Esophagus muscularis mucosa (tissue), 4 donors: ENCODE data around the gene ZNF322. TPM values are rescaled to one million over a fixed set of nuclear protein-coding genes. Genes with fewer than 3 reads are reported as not detected.
"Not testable (repeated sequence)": the region's sequence is repeated elsewhere in the genome, so short reads cannot be mapped to it uniquely, and the experiment has no call there.

Source experiments
- DNase-seq: peaks from one replicate; pipeline ENCODE4 v3.0.0-alpha.2; 2017; ENCODE audit errors: extremely low spot score
- H3K27ac ChIP-seq, 4 donors: fragments of 200-600 bp; sonication (generic); replicated peaks in 1 of 4; 1 replicate in 3 of 4; 2 replicates in 1 of 4; pipeline ENCODE4 v1.5.1; 2016 to 2019; ENCODE audit warnings: mild to moderate bottlenecking in 1 of 4
- H3K27me3 ChIP-seq, 4 donors: fragments of 200-600 bp; sonication (generic); one replicate each; pipeline versions ENCODE4 v1.5.1 to v1.6.0; 2016 to 2019
- H3K36me3 ChIP-seq, 4 donors: fragments of 200-600 bp; sonication (generic); one replicate each; pipeline ENCODE4 v1.5.1; 2016 to 2019
- H3K4me1 ChIP-seq, 4 donors: fragments of 200-600 bp; sonication (generic); one replicate each; pipeline ENCODE4 v1.5.1; 2016 to 2019
- H3K4me3 ChIP-seq, 4 donors: fragments of 200-600 bp; sonication (generic); 1 replicate in 2 of 4; 2 replicates in 2 of 4; pipeline ENCODE4 v1.5.1; 2016 to 2019; ENCODE audit warnings: mild to moderate bottlenecking in 4 of 4, moderate library complexity in 1 of 4
- H3K9me3 ChIP-seq, 4 donors: fragments of 200-600 bp; sonication (generic); 1 replicate in 3 of 4; 2 replicates in 1 of 4; pipeline ENCODE4 v1.5.1; 2016 to 2019
- EP300 ChIP-seq: sonication (generic); formaldehyde crosslinking; IDR thresholded peaks from one replicate; pipeline ENCODE4 v1.6.1; 2017; ENCODE audit warnings: antibody characterized with exemption
- POLR2A ChIP-seq: fragments of 450-650 bp; IDR thresholded peaks from one replicate; pipeline ENCODE4 v1.6.1; 2017; ENCODE audit warnings: antibody characterized with exemption, moderate library complexity, mild to moderate bottlenecking, low read depth
- POLR2AphosphoS5 ChIP-seq, 2 donors: sonication (generic); formaldehyde crosslinking; IDR thresholded peaks; one replicate each; pipeline ENCODE4 v1.6.1; 2017; ENCODE audit warnings: antibody characterized with exemption in 2 of 2
- WGBS: methylation state at CpG from one replicate; pipeline ENCODE4 v1.1.5; 2018; 5-methylcytosine and 5-hydroxymethylcytosine counted together
- intact Hi-C: fragments of 100-400 bp; cut with DNase I; formaldehyde crosslinking; loops from one replicate; pipeline ENCODE4 v1.15.1; 2023
- total RNA-seq, 4 donors: library from RNA; depleted of rRNA; stranded (reverse); fragments of >200 nt; gene quantifications; one replicate each; pipeline versions ENCODE4 v1.1.0 to v1.2.1, GENCODE V29; 2016
- TF ChIP-seq, protein P1 (sequence below), 3 experiments: fragments of 200-600 bp in 2 of 3; fragments of 450-650 bp in 1 of 3; sonication (generic) in 2 of 3; IDR thresholded peaks; one replicate each; pipeline ENCODE4 v1.5.1; 2017 to 2019; ENCODE audit warnings: antibody characterized with exemption in 3 of 3, mild to moderate bottlenecking in 2 of 3, moderate library complexity in 1 of 3

The ZNF322 gene, protein sequence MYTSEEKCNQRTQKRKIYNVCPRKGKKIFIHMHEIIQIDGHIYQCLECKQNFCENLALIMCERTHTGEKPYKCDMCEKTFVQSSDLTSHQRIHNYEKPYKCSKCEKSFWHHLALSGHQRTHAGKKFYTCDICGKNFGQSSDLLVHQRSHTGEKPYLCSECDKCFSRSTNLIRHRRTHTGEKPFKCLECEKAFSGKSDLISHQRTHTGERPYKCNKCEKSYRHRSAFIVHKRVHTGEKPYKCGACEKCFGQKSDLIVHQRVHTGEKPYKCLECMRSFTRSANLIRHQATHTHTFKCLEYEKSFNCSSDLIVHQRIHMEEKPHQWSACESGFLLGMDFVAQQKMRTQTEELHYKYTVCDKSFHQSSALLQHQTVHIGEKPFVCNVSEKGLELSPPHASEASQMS
- 10 to 100 TPM; 14.7 to 22.9 (median 17.4) TPM for total RNA-seq

DNA sequence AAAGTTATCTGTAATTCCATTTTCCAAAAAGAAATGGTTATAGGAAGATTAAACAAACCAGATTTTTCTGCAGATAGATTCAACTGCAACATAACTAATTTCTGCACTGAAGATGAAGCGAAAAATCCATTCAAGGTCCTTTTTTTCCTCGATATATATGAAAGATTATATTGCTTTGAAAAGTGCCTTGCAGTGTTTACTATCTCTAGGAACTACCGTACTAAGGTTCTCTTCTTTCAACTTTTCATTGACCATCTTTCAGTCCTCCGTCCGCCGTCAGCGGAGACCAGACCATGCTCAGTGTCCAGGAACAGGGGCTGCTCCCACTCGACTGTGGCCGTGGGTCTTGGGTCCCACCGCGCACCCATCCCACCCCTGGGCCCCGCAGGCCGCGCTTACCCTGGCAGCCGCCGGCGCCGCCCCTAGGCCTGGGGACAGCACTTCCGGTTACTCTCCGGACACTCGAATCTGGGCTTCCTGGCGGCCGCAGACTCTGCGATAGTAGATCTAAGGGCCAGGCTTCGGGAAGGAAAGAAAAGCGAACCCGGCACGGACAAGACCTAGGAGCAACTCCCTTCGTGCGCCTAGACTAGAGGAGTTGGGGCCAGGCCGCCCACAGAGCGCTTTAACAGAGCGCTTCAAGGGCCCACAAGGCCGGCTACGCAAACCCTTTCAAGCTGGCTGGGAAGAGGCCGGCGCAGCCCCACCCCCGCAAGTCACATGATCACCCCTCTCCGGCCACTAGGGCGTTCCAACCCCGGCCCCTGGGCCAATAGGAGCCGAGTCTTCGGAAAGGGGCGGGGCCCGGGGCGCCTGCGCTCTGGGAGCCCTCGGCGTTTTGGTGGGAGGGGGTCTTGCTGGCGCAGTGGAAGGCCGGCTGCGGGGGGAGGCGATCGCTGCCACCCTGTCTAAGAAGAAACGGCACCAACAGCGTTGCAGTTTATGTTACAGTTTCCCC lies at the start of gene ZNF322:
Gene ZNF322, minus strand, starts transcription at position 705 of the 958 bp plus-strand sequence. CDS start 21,193 bp downstream, outside the sequence.
- peak within 1 kb of the TSS; percentile 62 to 84 (median 79) for H3K4me3 ChIP-seq
- H3K27me3 ChIP-seq, result peaks cover 0 to 9% (median 0%) of the 10 kb centered on the region in 4 donors
- peaks cover 5 to 31% (median 13%) of the 10 kb centered on the region in 4 donors for H3K36me3 ChIP-seq
- intact Hi-C loops, result no loop called here
- H3K27ac ChIP-seq, result peak within 1 kb of the TSS; percentile 73 to 89 (median 86)
- 7% methylated on average over 27 of the region's 56 CpGs for WGBS
- peak; percentile 99 for DNase-seq
- no peaks in the 10 kb centered on the region for H3K9me3 ChIP-seq
- TF ChIP-seq EP300 (no peak), POLR2AphosphoS5 (IDR thresholded peaks at IDR 0.05) (peak; percentile 80 to 89), POLR2A (peak; percentile 15)
- TF ChIP-seq, protein P1, sequence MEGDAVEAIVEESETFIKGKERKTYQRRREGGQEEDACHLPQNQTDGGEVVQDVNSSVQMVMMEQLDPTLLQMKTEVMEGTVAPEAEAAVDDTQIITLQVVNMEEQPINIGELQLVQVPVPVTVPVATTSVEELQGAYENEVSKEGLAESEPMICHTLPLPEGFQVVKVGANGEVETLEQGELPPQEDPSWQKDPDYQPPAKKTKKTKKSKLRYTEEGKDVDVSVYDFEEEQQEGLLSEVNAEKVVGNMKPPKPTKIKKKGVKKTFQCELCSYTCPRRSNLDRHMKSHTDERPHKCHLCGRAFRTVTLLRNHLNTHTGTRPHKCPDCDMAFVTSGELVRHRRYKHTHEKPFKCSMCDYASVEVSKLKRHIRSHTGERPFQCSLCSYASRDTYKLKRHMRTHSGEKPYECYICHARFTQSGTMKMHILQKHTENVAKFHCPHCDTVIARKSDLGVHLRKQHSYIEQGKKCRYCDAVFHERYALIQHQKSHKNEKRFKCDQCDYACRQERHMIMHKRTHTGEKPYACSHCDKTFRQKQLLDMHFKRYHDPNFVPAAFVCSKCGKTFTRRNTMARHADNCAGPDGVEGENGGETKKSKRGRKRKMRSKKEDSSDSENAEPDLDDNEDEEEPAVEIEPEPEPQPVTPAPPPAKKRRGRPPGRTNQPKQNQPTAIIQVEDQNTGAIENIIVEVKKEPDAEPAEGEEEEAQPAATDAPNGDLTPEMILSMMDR (IDR thresholded peaks at IDR 0.05), result peak in 1 of 3 experiments; percentile 6
- H3K4me1 ChIP-seq, result peaks cover 27 to 44% (median 30%) of the 10 kb centered on the region in 4 donors

DNA sequence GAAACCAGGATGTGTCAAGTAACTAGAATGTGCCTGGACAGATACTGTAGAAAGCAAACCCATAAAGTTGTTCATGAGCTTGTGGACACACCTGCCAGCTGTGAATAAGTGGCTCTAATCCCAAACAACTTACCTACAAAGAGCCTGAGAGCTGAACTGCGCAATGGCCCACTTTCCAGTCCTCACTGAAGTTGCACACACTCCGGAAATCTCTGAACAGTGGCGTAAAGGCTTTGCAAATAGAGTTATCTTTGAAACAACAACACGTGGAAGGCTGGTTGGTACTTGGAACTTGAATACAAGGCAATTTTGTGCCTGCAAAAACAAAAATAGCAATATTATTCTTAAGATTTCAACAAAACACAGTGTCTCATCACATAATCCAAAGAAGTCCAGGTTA lies 46.2 kb upstream of the ZNF322 start:
- no CpG with 5 or more reads among the region's 4 CpGs for WGBS
- H3K36me3 ChIP-seq, H3K4me1 ChIP-seq, intact Hi-C loops, H3K27me3 ChIP-seq, H3K27ac ChIP-seq, H3K4me3 ChIP-seq, H3K9me3 ChIP-seq, DNase-seq: not testable (repeated sequence)

DNA sequence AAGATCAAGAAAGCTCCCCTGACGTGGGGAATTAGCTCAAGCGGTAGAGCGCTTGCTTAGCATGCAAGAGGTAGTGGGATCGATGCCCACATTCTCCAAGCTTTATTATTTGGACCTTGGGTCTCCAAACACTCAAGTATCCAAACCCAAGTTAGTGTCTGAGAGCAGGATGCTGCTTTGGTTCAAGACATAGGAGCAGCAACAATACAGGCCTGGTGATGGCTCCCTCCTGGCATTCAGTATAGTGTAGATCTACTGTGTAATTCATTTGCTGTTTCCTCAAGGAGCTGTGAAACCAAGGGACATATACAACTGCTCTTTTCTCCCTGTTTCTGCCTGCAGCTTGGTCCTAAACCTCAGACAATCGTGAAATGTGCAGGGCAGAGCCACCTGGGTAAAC lies 45.8 kb upstream of the ZNF322 start:
- intact Hi-C loops, H3K27ac ChIP-seq, H3K27me3 ChIP-seq, H3K36me3 ChIP-seq, H3K4me1 ChIP-seq, H3K9me3 ChIP-seq, DNase-seq, H3K4me3 ChIP-seq: not testable (repeated sequence)
- no CpG with 5 or more reads among the region's 5 CpGs for WGBS

DNA sequence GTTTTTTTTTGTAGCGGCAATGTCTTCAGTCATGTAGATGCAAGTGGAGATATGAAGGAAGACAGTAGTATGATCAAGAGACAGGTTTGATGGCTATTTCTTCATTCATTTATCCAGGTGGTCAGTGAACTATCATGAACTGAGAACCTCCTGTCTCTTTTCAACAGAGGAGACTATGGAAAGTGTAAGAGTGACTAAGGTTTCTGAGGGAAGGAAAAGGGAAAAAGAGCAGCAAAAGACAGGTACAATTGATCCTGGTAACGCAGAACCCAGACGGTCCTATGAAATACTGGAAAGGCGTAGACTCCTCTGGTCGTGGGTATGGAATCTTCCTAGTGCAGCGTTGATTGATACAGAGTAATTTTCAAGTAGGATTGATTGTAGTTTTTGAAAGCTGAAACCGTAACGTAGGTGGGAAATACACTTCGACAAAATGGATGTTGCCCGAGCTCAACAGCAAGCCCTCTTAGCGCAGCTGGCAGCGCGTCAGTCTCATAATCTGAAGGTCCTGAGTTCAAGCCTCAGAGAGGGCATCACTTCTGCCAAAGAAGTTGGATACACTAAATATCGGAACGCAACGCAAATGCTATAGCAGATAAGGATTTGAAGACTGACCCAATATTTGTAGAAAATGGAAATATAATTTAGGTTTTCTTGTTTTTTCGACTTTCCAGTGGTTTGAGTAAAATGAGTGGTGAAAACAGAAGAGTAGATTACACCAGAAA lies 41.6 kb upstream of the ZNF322 start:
- H3K9me3 ChIP-seq, H3K4me1 ChIP-seq, intact Hi-C loops, H3K36me3 ChIP-seq, H3K27ac ChIP-seq, H3K27me3 ChIP-seq, H3K4me3 ChIP-seq, DNase-seq: not testable (repeated sequence)
- WGBS, result no CpG with 5 or more reads among the region's 17 CpGs

DNA sequence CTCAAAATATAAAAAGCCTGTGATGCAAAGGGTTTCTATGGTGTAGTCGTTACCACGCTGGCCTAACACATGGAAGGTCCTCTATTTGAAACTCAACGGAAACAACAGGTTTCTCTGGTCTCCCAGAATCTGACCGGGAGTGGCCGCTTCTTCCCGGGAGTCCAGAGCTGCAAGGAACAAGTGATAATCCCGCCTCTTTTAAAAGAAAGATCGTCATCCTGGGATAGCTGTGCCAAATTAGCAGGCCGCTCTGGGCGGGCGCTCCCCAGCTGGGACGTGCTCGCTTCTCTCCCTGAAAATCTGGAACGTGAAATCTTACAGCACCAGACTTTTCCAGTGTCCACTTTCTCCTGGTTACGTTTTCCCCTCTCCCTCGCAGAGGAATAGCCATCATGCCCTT lies 38.0 kb upstream of the ZNF322 start:
- no CpG with 5 or more reads among the region's 16 CpGs for WGBS
- intact Hi-C loops, H3K9me3 ChIP-seq, H3K4me1 ChIP-seq, H3K4me3 ChIP-seq, H3K27ac ChIP-seq, H3K36me3 ChIP-seq, H3K27me3 ChIP-seq, DNase-seq: not testable (repeated sequence)

DNA sequence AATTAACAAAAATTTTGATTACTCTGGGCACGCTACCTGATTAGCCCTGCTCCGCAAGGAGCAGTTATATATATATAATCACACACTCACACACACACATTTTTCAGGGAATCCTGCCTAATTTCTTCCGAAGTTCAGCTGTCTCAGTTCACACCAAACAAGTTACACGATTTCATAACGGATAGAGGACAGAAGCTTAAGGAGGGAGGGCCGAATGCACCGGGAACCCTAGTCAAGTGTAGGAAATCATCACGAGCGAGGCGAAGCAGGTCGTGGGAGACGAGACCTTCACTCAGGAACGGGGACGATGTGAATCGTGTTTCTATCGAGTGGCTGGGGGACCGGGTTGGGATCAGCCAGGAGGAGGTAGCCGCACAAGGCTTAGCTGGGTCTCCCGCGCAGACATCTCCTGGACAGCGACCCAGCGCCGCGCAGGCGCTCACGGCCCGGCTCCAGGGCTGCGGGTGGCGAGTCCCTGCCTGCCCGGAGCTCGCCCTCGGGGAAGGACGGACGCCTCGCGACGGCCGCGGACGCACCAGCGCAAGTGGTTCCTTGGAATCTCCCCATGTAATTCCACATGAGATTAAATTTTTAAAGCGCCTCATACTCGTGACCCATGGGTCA lies 29.9 kb upstream of the ZNF322 start:
- no CpG with 5 or more reads among the region's 43 CpGs for WGBS
- intact Hi-C loops, H3K4me3 ChIP-seq, H3K27me3 ChIP-seq, DNase-seq, H3K36me3 ChIP-seq, H3K27ac ChIP-seq, H3K9me3 ChIP-seq, H3K4me1 ChIP-seq: not testable (repeated sequence)

DNA sequence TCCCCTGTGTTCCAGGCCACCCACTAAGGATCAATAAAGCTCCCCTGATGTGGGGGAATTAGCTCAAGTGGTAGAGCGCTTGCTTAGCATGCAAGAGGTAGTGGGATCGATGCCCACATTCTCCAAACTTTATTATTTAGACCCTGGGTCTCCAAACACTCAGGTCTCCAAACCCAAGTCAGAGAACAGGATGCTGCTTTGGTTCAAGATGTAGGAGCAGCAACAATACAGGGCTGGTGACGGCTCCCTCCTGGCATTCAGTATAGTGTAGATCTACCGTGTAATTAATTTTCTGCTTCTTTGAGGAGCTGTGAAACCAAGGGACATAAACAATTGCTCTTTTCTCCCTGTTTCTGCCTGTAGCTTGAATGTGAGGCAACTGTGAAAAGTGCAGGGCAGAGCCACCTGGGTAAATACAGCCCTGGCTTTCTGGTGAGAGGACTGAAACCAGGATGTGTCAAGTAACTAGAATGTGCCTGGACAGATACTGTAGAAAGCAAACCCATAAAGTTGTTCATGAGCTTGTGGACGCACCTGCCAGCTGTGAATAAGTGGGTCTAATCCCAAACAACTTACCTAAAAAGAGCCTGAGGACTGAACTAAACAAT lies 23.0 kb upstream of the ZNF322 start:
- intact Hi-C loops, H3K36me3 ChIP-seq, H3K27ac ChIP-seq, H3K27me3 ChIP-seq, DNase-seq, H3K9me3 ChIP-seq, H3K4me1 ChIP-seq, H3K4me3 ChIP-seq: not testable (repeated sequence)
- no CpG with 5 or more reads among the region's 5 CpGs for WGBS

DNA sequence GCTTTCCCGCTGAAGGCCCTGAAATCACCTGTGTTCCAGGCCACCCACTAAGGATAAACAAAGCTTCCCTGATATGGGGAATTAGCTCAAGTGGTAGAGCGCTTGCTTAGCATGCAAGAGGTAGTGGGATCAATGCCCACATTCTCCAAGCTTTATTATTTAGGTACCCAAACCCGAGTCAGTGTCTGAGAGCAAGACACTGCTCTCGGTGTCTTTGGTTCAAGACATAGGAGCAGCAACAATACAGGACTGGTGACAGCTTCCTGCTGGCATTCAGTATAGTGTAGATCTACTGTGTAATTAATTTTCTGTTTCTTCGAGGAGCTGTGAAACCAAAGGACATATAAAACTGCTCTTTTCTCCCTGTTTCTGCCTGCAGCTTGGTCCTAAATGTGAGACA lies 13.7 kb upstream of the ZNF322 start:
- H3K27me3 ChIP-seq, DNase-seq, H3K36me3 ChIP-seq, intact Hi-C loops, H3K27ac ChIP-seq, H3K9me3 ChIP-seq, H3K4me1 ChIP-seq, H3K4me3 ChIP-seq: not testable (repeated sequence)
- no CpG with 5 or more reads among the region's 5 CpGs for WGBS

DNA sequence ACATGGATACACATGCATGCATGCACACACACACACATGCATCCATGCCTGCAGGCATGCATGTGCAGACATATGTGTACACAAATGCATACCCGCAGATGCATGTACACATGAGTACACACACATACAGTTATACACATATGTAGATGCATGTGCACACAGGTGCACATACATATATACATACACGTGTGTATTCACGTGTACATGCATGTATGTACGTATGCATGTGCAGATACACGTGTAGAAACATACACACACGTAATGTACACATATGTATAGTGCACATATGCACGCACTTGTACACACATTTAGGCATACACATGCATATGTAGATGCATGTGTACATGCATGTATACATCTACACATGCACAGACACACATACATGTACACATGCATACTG lies 11.0 kb upstream of the ZNF322 start:
- intact Hi-C loops, H3K36me3 ChIP-seq, H3K4me3 ChIP-seq, H3K27ac ChIP-seq, DNase-seq, H3K4me1 ChIP-seq, H3K9me3 ChIP-seq: not testable (repeated sequence)
- peaks cover 0 to 13% (median under 1%) of the 10 kb centered on the region in 4 donors for H3K27me3 ChIP-seq
- 87% methylated on average over 6 of the region's 7 CpGs for WGBS

DNA sequence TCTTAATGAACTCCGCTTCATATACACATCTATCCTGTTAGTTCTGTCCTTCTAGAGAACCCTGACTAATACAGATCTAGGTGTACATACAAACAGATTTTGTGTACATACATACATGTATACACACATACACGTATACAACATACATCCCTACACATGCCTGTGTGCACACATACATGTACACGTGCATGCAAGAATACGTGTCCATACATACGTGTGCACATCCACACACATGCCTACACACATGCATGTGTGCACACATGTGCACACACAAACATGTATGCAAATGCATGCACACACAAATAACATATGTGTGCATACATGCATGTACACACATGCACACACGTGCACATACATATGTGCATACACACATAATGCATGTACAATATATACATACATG lies 10.5 kb upstream of the ZNF322 start:
- H3K9me3 ChIP-seq, H3K36me3 ChIP-seq, H3K4me3 ChIP-seq, intact Hi-C loops, H3K4me1 ChIP-seq, DNase-seq, H3K27ac ChIP-seq: not testable (repeated sequence)
- 88% methylated on average over 6 of the region's 6 CpGs for WGBS
- H3K27me3 ChIP-seq, result peaks cover 0 to 18% (median 2%) of the 10 kb centered on the region in 4 donors
